Parathyroid adenoma (tissue), 2 donors: ENCODE data around the gene NDE1.
A peak's percentile ranks its signal among the peaks of the same experiment; 100 is the strongest.

ENCODE experiments used
- H2AFZ ChIP-seq: fragments of 300-600 bp; sonication (generic); one replicate; pipeline ENCODE4 v1.7.0; 2017; ENCODE audit warnings: antibody characterized with exemption, mild to moderate bottlenecking
- H3K27ac ChIP-seq: fragments of 300-600 bp; sonication (generic); one replicate; pipeline ENCODE4 v1.7.0; 2017
- H3K27me3 ChIP-seq: fragments of 300-600 bp; sonication (generic); one replicate; pipeline ENCODE4 v1.7.0; 2017; ENCODE audit warnings: low read length; ENCODE audit not compliant: control insufficient read depth, insufficient read depth
- H3K36me3 ChIP-seq: fragments of 300-600 bp; sonication (generic); one replicate; pipeline ENCODE4 v1.7.0; 2017; ENCODE audit warnings: low read length; ENCODE audit not compliant: control insufficient read depth, insufficient read depth
- H3K4me1 ChIP-seq: fragments of 300-600 bp; sonication (generic); one replicate; pipeline ENCODE4 v1.7.0; 2017; ENCODE audit warnings: control low read depth
- H3K4me2 ChIP-seq: fragments of 300-600 bp; sonication (generic); one replicate; pipeline ENCODE4 v1.7.0; 2017; ENCODE audit warnings: low read length
- H3K4me3 ChIP-seq: fragments of 300-600 bp; sonication (generic); one replicate; pipeline ENCODE4 v1.7.0; 2017; ENCODE audit warnings: low read depth, low read length
- H3K79me2 ChIP-seq: fragments of 300-600 bp; sonication (generic); one replicate; pipeline ENCODE4 v1.7.0; 2017; ENCODE audit warnings: control low read depth
- H3K9ac ChIP-seq: fragments of 300-600 bp; sonication (generic); one replicate; pipeline ENCODE4 v1.7.0; 2017; ENCODE audit warnings: mild to moderate bottlenecking
- H3K9me3 ChIP-seq: fragments of 300-600 bp; sonication (generic); one replicate; pipeline ENCODE4 v1.7.0; 2017; ENCODE audit warnings: low read length; ENCODE audit not compliant: control insufficient read depth
- TF ChIP-seq, protein P1 (sequence below): fragments of 300-600 bp; sonication (generic); IDR thresholded peaks from one replicate; pipeline ENCODE4 v1.7.0; 2017; ENCODE audit warnings: antibody characterized with exemption, mild to moderate bottlenecking
- donor health status: primary hyperparathyroidism.

The NDE1 gene

DNA sequence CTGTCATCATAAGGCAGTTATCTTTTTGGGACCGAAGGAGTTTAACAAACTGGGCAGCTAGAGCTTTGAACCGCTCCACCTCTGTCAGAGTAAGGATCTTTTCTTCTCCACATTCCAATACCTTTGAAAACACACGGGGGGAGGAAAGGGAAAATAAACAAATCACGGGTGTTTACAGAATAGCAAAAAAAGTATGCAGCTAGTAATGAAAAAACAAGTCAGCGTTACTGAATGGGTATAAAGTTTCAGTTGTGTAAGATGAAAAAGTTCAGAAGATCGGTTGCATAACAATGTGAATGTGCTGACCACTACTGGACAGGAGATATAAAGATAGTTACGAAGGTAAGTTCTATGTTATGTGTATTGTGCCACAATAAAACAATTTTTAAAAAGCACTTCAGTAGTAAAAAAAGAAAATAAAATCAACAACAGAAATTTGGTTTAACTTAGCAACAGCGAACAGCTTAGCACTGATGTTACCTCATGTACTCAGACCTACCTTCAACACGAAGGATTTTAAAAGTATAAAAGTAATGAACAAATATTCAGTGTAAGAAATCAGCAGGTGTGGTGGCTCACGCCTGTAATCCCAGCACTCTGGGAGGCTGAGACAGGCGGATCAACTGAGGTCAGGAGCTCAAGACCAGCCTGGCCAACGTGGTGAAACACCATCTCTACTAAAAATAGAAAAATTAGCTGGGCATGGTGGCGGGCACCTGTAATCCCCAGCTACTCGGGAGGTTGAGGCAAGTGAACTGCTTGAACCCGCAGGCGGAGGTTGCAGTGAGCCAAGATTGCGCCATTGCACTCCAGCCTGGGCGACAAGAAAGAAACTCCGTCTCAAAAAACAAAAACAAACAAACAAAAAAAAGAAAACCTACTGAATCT lies 41.4 kb upstream of the NDE1 start:
- TF ChIP-seq, protein P1, sequence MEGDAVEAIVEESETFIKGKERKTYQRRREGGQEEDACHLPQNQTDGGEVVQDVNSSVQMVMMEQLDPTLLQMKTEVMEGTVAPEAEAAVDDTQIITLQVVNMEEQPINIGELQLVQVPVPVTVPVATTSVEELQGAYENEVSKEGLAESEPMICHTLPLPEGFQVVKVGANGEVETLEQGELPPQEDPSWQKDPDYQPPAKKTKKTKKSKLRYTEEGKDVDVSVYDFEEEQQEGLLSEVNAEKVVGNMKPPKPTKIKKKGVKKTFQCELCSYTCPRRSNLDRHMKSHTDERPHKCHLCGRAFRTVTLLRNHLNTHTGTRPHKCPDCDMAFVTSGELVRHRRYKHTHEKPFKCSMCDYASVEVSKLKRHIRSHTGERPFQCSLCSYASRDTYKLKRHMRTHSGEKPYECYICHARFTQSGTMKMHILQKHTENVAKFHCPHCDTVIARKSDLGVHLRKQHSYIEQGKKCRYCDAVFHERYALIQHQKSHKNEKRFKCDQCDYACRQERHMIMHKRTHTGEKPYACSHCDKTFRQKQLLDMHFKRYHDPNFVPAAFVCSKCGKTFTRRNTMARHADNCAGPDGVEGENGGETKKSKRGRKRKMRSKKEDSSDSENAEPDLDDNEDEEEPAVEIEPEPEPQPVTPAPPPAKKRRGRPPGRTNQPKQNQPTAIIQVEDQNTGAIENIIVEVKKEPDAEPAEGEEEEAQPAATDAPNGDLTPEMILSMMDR = peak; percentile 15
- Histone ChIP-seq H3K79me2 (peaks cover 2% of the 10 kb centered on the region), H3K27ac (peak overlapping the region; percentile 29), H3K4me2 (peak overlapping the region; percentile 48), H3K36me3 (no peaks in the 10 kb centered on the region), H3K4me3 (no peak overlapping the region), H3K9me3 (no peaks in the 10 kb centered on the region), H3K27me3 (no peaks in the 10 kb centered on the region), H3K4me1 (peaks cover 4% of the 10 kb centered on the region), H2AFZ (no peak overlapping the region), H3K9ac (no peak overlapping the region)

DNA sequence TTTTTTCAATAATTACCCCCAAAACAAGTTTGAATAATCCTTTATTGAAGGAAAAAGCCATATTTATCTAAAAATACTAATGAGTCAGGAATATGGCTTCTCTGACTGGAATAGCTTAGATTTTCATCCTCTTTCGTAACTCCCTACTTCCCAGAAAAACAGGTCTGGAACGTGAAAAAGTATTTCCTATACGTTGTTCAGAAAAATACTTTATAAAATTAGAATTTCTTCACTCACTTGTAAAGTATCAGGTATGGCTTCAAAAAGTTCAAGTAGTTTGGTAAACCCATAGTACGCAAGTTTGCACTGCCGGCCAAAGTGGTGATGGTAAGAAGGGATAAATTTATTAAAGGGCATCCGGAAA lies 40.8 kb upstream of the NDE1 start:
- Histone ChIP-seq H3K9me3 (no peaks in the 10 kb centered on the region), H3K4me2 (no peak overlapping the region), H3K9ac (no peak overlapping the region), H3K27me3 (no peaks in the 10 kb centered on the region), H2AFZ (no peak overlapping the region), H3K4me3 (no peak overlapping the region), H3K36me3 (no peaks in the 10 kb centered on the region), H3K27ac (no peak overlapping the region), H3K79me2 (peaks cover 2% of the 10 kb centered on the region), H3K4me1 (peaks cover 4% of the 10 kb centered on the region)
- TF ChIP-seq, protein P1 = no peak

- H3K9ac ChIP-seq = no peak overlapping the region
- H3K79me2 ChIP-seq = peaks cover 2% of the 10 kb centered on the region
- TF ChIP-seq, protein P1 = no peak
- H3K27me3 ChIP-seq = no peaks in the 10 kb centered on the region
- no peak overlapping the region for H2AFZ ChIP-seq
- H3K4me3 ChIP-seq = no peak overlapping the region
- H3K4me2 ChIP-seq = no peak overlapping the region
- no peak overlapping the region for H3K27ac ChIP-seq
- no peaks in the 10 kb centered on the region for H3K9me3 ChIP-seq
- H3K36me3 ChIP-seq = no peaks in the 10 kb centered on the region
- peaks cover 4% of the 10 kb centered on the region for H3K4me1 ChIP-seq
Observed at GRCh38 chr16:15610369-15610871, 39.6 kb upstream of the NDE1 start.

- H3K9me3 ChIP-seq = no peaks in the 10 kb centered on the region
- H3K9ac ChIP-seq = no peak overlapping the region
- H3K27me3 ChIP-seq = no peaks in the 10 kb centered on the region
- H3K27ac ChIP-seq = no peak overlapping the region
- H3K36me3 ChIP-seq = no peaks in the 10 kb centered on the region
- H3K79me2 ChIP-seq = peaks cover 2% of the 10 kb centered on the region
- H3K4me1 ChIP-seq = peaks cover 4% of the 10 kb centered on the region
- no peak overlapping the region for H3K4me2 ChIP-seq
- TF ChIP-seq, protein P1 = no peak
- no peak overlapping the region for H3K4me3 ChIP-seq
- H2AFZ ChIP-seq = no peak overlapping the region
Observed at GRCh38 chr16:15611610-15612009, 38.4 kb upstream of the NDE1 start.

- Histone ChIP-seq H3K36me3 (no peaks in the 10 kb centered on the region), H3K9me3 (no peaks in the 10 kb centered on the region), H3K4me2 (no peak overlapping the region), H2AFZ (no peak overlapping the region), H3K4me3 (no peak overlapping the region), H3K27me3 (no peaks in the 10 kb centered on the region), H3K4me1 (no peaks in the 10 kb centered on the region), H3K27ac (no peak overlapping the region), H3K9ac (no peak overlapping the region), H3K79me2 (no peaks in the 10 kb centered on the region)
- TF ChIP-seq, protein P1 = no peak
Observed at GRCh38 chr16:15613676-15614075, 36.4 kb upstream of the NDE1 start.
